Neural progenitor cell (in vitro differentiated cells): ENCODE results near the gene DBR1.

Experiments used
- CTCF ChIP-seq: fragments of 200-600 bp; sonication (generic); IDR thresholded peaks from 2 replicates; pipeline ENCODE4 v1.5.1; 2017; ENCODE audit warnings: antibody characterized with exemption, mild to moderate bottlenecking
- EZH2 ChIP-seq: fragments of 200-600 bp; sonication (generic); IDR thresholded peaks from 2 replicates; pipeline ENCODE4 v1.6.1; 2017; ENCODE audit warnings: antibody characterized with exemption, mild to moderate bottlenecking, moderate library complexity
- EZH2phosphoT487 ChIP-seq: fragments of 200-600 bp; sonication (generic); IDR thresholded peaks from 2 replicates; pipeline ENCODE4 v1.6.1; 2017; ENCODE audit warnings: antibody characterized with exemption

GRCh38 chr3:138132239-138132638 is 42.5 kb downstream of the DBR1 start, which contains the start of gene A4GNT:
- TF ChIP-seq EZH2 (no peak), CTCF (no peak), EZH2phosphoT487 (no peak)
